MCF 10A (cell line): ENCODE data around the gene ACOT9. TPM values are rescaled to one million over a fixed set of nuclear protein-coding genes. Genes with fewer than 3 reads are reported as not detected.

ENCODE experiments used
- BruUV-seq: library from RNA; stranded (reverse); fragments of 400-500 nt; replicated peaks from 2 replicates; lab custom pipeline; 2021; lab: Mats Ljungman, UMichigan
- CTCF ChIA-PET: fragments of 300-600 bp; sonication (Branson Sonifier 250); formaldehyde crosslinking; extraction: SDS; loops from one replicate; lab custom pipeline; 2021; ENCODE audit warnings: antibody characterized with exemption, inconsistent platforms; lab: Yijun Ruan, JAX
- POLR2A ChIA-PET: fragments of 300-600, 350-650 bp; sonication (Branson Sonifier 250); formaldehyde crosslinking; extraction: SDS; loops from one replicate; lab custom pipeline; 2020; ENCODE audit warnings: antibody characterized with exemption, inconsistent platforms; lab: Yijun Ruan, JAX
- DNase-seq: peaks from one replicate; pipeline ENCODE4 v3.0.0-alpha.2; 2018; ENCODE audit not compliant: unreplicated experiment
- H3K27ac Mint-ChIP-seq: one replicate; pipeline ENCODE4 v1.8.0; 2022; ENCODE audit warnings: mild to moderate bottlenecking, low read depth, mixed read lengths; ENCODE audit not compliant: unreplicated experiment
- H3K27me3 Mint-ChIP-seq: one replicate; pipeline ENCODE4 v1.8.0; 2022; ENCODE audit warnings: mixed read lengths; ENCODE audit not compliant: insufficient read depth, unreplicated experiment
- H3K36me3 Mint-ChIP-seq: one replicate; pipeline ENCODE4 v1.8.0; 2022; ENCODE audit warnings: mild to moderate bottlenecking, moderate library complexity, mixed read lengths; ENCODE audit not compliant: insufficient read depth, unreplicated experiment
- H3K4me1 Mint-ChIP-seq: one replicate; pipeline ENCODE4 v1.8.0; 2022; ENCODE audit warnings: mixed read lengths; ENCODE audit not compliant: insufficient read depth, unreplicated experiment
- H3K4me3 Mint-ChIP-seq: one replicate; pipeline ENCODE4 v1.8.0; 2022; ENCODE audit warnings: mild to moderate bottlenecking, moderate library complexity, mixed read lengths; ENCODE audit not compliant: unreplicated experiment
- H3K9me3 Mint-ChIP-seq: one replicate; pipeline ENCODE4 v1.8.0; 2022; ENCODE audit warnings: mixed read lengths; ENCODE audit not compliant: unreplicated experiment
- intact Hi-C: fragments of 100-400 bp; cut with micrococcal nuclease; formaldehyde crosslinking; loops from 2 replicates; pipeline ENCODE4 v1.14.1; 2022
- total RNA-seq: library from RNA; stranded (reverse); gene quantifications from 2 replicates; pipeline ENCODE4 v1.2.3, GENCODE V29; 2022
- TF ChIP-seq, protein P1 (sequence below): fragments of 200-600 bp; IDR thresholded peaks from one replicate; pipeline ENCODE4 v1.8.0; 2022; ENCODE audit warnings: antibody characterized with exemption, mild to moderate bottlenecking; ENCODE audit not compliant: unreplicated experiment

ACOT9 gene
- total RNA-seq, 1 experiment from 2014 or later, result 83.9 TPM

- no peaks in the 10 kb centered on the region for H3K9me3 Mint-ChIP-seq
- H3K27me3 Mint-ChIP-seq, result no peaks in the 10 kb centered on the region
- DNase-seq, result no peak
- intact Hi-C loops, result no loop called here
- POLR2A ChIA-PET, result interaction anchor here (1.1 to 8.4 kb wide), 3 partner anchors 8 to 46 kb away, joined by 3 to 111 read pairs (median 5); partner anchors contain the start of gene ACOT9
- CTCF ChIA-PET, result interaction anchor here (0.7 to 1.6 kb wide), 3 partner anchors 10 to 113 kb away, joined by 3 to 10 read pairs (median 4); no protein-coding TSS in a partner anchor
- peaks cover 32% of the 10 kb centered on the region for H3K36me3 Mint-ChIP-seq
- no peak overlapping the region for H3K27ac Mint-ChIP-seq
- no TSS peak for BruUV-seq
- H3K4me3 Mint-ChIP-seq, result no peak overlapping the region
- H3K4me1 Mint-ChIP-seq, result peaks cover 16% of the 10 kb centered on the region
- TF ChIP-seq, protein P1, sequence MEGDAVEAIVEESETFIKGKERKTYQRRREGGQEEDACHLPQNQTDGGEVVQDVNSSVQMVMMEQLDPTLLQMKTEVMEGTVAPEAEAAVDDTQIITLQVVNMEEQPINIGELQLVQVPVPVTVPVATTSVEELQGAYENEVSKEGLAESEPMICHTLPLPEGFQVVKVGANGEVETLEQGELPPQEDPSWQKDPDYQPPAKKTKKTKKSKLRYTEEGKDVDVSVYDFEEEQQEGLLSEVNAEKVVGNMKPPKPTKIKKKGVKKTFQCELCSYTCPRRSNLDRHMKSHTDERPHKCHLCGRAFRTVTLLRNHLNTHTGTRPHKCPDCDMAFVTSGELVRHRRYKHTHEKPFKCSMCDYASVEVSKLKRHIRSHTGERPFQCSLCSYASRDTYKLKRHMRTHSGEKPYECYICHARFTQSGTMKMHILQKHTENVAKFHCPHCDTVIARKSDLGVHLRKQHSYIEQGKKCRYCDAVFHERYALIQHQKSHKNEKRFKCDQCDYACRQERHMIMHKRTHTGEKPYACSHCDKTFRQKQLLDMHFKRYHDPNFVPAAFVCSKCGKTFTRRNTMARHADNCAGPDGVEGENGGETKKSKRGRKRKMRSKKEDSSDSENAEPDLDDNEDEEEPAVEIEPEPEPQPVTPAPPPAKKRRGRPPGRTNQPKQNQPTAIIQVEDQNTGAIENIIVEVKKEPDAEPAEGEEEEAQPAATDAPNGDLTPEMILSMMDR, result no peak
These were observed 45.9 kb upstream of the ACOT9 start for GRCh38 chrX:23788946-23789345.

GRCh38 chrX:23788521-23788920, 45.4 kb upstream of the ACOT9 start:
- Mint-ChIP-seq H3K27me3 (no peaks in the 10 kb centered on the region), H3K4me3 (no peak overlapping the region), H3K36me3 (peaks cover 36% of the 10 kb centered on the region), H3K4me1 (peaks cover 16% of the 10 kb centered on the region), H3K27ac (no peak overlapping the region), H3K9me3 (no peaks in the 10 kb centered on the region)
- BruUV-seq, result no TSS peak
- DNase-seq, result no peak
- TF ChIP-seq, protein P1, result no peak
- POLR2A ChIA-PET, result interaction anchor here (1.1 to 8.4 kb wide), 3 partner anchors 8 to 46 kb away, joined by 3 to 111 read pairs (median 5); partner anchors contain the start of gene ACOT9
- CTCF ChIA-PET, result interaction anchor here (1.1 to 3.7 kb wide), 3 partner anchors 9 to 114 kb away, joined by 3 to 15 read pairs (median 10); no protein-coding TSS in a partner anchor
- intact Hi-C loops, result no loop called here

- no peak for DNase-seq
- Mint-ChIP-seq H3K27me3 (no peaks in the 10 kb centered on the region), H3K4me3 (no peak overlapping the region), H3K9me3 (no peaks in the 10 kb centered on the region), H3K27ac (no peak overlapping the region), H3K36me3 (peaks cover 44% of the 10 kb centered on the region), H3K4me1 (peaks cover 16% of the 10 kb centered on the region)
- POLR2A ChIA-PET, result interaction anchor here (1.1 to 8.4 kb wide), 3 partner anchors 9 to 45 kb away, joined by 3 to 111 read pairs (median 5); partner anchors contain the start of gene ACOT9
- CTCF ChIA-PET, result interaction anchor here (1.6 to 3.7 kb wide), 2 partner anchors 9 to 114 kb away, joined by 3 to 15 read pairs; no protein-coding TSS in a partner anchor
- TF ChIP-seq, protein P1, result no peak
- no TSS peak for BruUV-seq
- intact Hi-C loops, result no loop called here
These were observed 44.7 kb upstream of the ACOT9 start for GRCh38 chrX:23787745-23788118.

- no peak overlapping the region for H3K27ac Mint-ChIP-seq
- intact Hi-C loops, result no loop called here
- TF ChIP-seq, protein P1, result no peak
- H3K36me3 Mint-ChIP-seq, result peaks cover 48% of the 10 kb centered on the region
- H3K9me3 Mint-ChIP-seq, result no peaks in the 10 kb centered on the region
- no peaks in the 10 kb centered on the region for H3K27me3 Mint-ChIP-seq
- DNase-seq, result no peak
- BruUV-seq, result no TSS peak
- H3K4me3 Mint-ChIP-seq, result peak overlapping the region; percentile 76
- ChIA-PET POLR2A (interaction anchor here (6.7 to 8.4 kb wide), 2 partner anchors 18 to 116 kb away, joined by 111 to 140 read pairs; no protein-coding TSS in a partner anchor), CTCF (interaction anchor here (3.7 kb wide), 1 partner anchor 116 kb away, joined by 15 read pairs; no protein-coding TSS in a partner anchor)
- peaks cover 16% of the 10 kb centered on the region for H3K4me1 Mint-ChIP-seq
These were observed 43.3 kb upstream of the ACOT9 start for GRCh38 chrX:23786268-23786815.
